ENCODE data around the gene PLCXD1. TPM values are rescaled to one million over a fixed set of nuclear protein-coding genes. Genes with fewer than 3 reads are reported as not detected.
"Not testable (repeated sequence)": the region's sequence is repeated elsewhere in the genome, so short reads cannot be mapped to it uniquely, and the experiment has no call there.

PLCXD1 gene, protein sequence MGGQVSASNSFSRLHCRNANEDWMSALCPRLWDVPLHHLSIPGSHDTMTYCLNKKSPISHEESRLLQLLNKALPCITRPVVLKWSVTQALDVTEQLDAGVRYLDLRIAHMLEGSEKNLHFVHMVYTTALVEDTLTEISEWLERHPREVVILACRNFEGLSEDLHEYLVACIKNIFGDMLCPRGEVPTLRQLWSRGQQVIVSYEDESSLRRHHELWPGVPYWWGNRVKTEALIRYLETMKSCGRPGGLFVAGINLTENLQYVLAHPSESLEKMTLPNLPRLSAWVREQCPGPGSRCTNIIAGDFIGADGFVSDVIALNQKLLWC
- total RNA-seq = 13.8 and 20.2 TPM in 2 replicates

DNA sequence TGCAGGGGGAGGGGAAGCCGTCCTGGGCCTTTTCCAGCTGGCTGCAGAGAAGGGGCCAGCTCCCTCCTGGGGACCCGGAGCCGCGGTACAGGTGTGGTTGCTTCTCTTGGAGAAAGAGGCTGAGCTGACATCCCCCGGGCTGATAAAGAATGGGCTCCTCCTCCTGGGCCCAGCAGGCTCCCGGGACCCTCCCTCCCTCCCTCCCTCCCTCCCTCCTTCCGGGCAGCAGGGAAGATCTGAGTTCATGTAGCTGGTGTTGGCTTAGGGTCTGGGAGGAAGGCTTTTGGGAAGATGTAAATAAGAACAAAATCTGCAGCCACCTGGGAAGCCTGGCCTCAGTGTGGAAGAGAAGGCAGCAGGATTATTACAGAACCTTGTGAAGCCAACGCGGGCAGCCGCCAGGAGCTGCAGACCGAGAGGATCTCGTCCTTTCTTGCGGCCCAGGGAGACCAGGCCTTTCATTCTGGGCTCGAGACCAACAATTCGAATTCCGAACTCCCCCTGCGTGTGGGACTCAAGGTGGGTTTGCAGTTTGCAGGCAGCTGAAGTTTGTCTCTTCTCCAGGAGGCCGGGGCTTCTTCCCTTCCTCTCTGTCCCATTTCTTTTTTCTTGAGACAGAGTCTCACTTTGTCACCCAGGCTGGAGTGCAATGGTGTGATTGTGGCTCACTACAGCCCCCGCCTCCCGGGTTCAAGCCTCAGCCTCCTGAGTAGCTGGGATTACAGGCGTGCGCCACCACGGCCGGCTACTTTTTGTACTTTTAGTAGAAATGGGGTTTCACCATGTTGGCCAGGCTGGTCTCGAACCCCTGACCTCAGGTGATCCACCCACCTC, at the start of gene PLCXD1:
Gene PLCXD1, plus strand, starts transcription at position 216 of the 834 bp plus-strand sequence. CDS start 2,807 bp downstream, outside the sequence.
- TF ChIP-seq, protein P1, sequence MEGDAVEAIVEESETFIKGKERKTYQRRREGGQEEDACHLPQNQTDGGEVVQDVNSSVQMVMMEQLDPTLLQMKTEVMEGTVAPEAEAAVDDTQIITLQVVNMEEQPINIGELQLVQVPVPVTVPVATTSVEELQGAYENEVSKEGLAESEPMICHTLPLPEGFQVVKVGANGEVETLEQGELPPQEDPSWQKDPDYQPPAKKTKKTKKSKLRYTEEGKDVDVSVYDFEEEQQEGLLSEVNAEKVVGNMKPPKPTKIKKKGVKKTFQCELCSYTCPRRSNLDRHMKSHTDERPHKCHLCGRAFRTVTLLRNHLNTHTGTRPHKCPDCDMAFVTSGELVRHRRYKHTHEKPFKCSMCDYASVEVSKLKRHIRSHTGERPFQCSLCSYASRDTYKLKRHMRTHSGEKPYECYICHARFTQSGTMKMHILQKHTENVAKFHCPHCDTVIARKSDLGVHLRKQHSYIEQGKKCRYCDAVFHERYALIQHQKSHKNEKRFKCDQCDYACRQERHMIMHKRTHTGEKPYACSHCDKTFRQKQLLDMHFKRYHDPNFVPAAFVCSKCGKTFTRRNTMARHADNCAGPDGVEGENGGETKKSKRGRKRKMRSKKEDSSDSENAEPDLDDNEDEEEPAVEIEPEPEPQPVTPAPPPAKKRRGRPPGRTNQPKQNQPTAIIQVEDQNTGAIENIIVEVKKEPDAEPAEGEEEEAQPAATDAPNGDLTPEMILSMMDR (IDR thresholded peaks at IDR 0.05; ENCODE audit: insufficient read depth, low read length, poor library complexity, severe bottlenecking) = no peak
- peak within 1 kb of the TSS; percentile 37 for H3K4me3 ChIP-seq (ENCODE audit: low read depth, low read length)
- H3K27me3 ChIP-seq (ENCODE audit: control insufficient read depth, insufficient read depth, low read length) = no peaks in the 10 kb centered on the region
- H3K36me3 ChIP-seq (ENCODE audit: control insufficient read depth, insufficient read depth, low read length) = no peaks in the 10 kb centered on the region
- no peak for DNase-seq (ENCODE audit: low read depth)

DNA sequence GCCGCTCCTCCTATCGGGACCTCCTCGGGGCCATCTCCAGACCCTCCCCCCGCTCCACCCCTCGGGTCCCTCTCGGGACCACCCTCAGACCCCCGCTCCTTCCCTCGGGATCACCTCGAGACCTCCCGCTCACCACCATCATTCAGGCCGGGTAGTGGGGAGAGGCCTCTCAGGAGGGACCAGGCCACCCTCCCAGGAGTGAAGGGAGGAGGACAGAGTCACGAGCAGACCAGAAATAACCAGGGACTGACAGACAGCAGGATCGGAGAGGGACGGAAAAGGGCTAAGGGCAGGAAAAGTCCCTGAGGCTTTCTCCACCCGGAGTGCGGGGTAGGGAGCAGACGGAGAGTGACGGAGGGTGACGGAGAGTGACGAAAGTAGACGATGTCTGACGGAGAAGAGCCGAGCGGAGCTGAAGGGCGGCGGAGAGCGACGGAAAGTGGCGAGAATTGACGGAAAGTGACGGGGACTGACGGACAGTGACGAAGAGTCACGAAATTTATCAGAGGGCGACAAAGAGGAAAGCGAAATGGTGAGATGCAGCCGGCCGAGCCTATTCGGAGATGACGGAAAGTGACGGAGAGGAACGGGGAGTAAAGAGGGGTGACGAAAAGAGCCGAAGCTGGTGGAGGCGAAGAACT, 49.4 kb upstream of the PLCXD1 start:
- not testable (repeated sequence) for H3K36me3 ChIP-seq (ENCODE audit: control insufficient read depth, insufficient read depth, low read length); H3K4me3 ChIP-seq (ENCODE audit: low read depth, low read length); DNase-seq (ENCODE audit: low read depth); H3K27me3 ChIP-seq (ENCODE audit: control insufficient read depth, insufficient read depth, low read length)

DNA sequence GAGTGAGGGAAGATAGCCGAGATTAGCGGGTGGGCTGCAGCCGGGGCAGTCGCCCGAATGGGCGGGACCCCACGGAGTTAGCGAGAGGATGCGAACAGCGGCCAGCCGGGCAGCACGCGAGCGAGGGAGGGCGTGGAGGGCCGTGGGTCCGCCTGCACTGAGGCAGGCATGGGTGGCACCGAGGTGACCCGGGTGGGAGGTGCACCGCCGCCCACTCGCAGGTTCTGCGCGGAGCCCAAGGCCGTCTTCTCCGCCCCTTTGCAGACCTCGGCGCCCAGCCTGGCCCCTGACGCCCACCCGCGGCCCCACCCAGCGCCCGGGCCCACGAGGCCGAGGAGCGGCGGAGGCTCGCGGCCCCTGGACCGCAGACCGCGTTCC, 48.9 kb upstream of the PLCXD1 start:
- DNase-seq (ENCODE audit: low read depth); H3K4me3 ChIP-seq (ENCODE audit: low read depth, low read length); H3K27me3 ChIP-seq (ENCODE audit: control insufficient read depth, insufficient read depth, low read length); H3K36me3 ChIP-seq (ENCODE audit: control insufficient read depth, insufficient read depth, low read length): not testable (repeated sequence)

DNA sequence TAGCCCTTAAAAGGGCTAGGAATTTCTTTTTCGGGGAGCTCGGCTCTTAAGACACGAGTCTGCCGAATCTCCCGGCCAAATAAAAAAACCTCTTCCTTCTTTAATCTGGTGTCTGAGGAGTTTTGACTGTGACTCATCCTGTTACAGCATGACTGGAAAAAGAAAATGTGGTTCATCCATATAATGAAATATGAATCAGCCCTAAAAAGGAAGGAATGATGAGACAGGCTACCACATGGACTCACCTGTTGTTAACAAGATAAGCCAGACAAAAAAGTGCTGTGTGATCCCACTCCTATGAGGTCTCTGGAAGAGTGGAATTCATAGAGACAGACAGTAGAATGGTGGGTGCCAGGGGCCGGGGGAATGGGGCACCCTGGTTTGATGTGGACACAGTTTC, 45.0 kb upstream of the PLCXD1 start:
- H3K36me3 ChIP-seq (ENCODE audit: control insufficient read depth, insufficient read depth, low read length); DNase-seq (ENCODE audit: low read depth); H3K27me3 ChIP-seq (ENCODE audit: control insufficient read depth, insufficient read depth, low read length); H3K4me3 ChIP-seq (ENCODE audit: low read depth, low read length): not testable (repeated sequence)

DNA sequence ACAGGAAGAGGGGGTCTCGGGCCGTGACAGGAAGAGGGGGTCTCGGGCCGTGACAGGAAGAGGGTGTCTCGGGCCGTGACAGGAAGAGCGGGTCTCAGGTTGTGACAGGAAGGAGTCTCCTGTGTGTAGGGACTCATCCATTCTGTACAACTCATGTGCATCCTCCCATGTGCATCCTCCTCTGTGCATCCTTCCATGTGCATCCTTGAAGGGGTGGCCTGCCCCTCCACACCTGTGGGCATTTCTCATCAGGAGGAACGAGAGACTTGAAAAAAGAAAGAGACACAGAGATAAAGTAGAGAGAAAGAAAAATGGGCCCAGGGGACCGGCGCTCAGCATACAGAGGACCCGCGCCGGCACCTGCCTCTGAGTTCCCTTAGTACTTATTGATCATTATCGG, 30.2 kb upstream of the PLCXD1 start:
- no peaks in the 10 kb centered on the region for H3K36me3 ChIP-seq (ENCODE audit: control insufficient read depth, insufficient read depth, low read length)
- TF ChIP-seq, protein P1 (IDR thresholded peaks at IDR 0.05; ENCODE audit: insufficient read depth, low read length, poor library complexity, severe bottlenecking) = no peak
- no peak overlapping the region for H3K4me3 ChIP-seq (ENCODE audit: low read depth, low read length)
- no peak for DNase-seq (ENCODE audit: low read depth)
- peaks cover 2% of the 10 kb centered on the region for H3K27me3 ChIP-seq (ENCODE audit: control insufficient read depth, insufficient read depth, low read length)

DNA sequence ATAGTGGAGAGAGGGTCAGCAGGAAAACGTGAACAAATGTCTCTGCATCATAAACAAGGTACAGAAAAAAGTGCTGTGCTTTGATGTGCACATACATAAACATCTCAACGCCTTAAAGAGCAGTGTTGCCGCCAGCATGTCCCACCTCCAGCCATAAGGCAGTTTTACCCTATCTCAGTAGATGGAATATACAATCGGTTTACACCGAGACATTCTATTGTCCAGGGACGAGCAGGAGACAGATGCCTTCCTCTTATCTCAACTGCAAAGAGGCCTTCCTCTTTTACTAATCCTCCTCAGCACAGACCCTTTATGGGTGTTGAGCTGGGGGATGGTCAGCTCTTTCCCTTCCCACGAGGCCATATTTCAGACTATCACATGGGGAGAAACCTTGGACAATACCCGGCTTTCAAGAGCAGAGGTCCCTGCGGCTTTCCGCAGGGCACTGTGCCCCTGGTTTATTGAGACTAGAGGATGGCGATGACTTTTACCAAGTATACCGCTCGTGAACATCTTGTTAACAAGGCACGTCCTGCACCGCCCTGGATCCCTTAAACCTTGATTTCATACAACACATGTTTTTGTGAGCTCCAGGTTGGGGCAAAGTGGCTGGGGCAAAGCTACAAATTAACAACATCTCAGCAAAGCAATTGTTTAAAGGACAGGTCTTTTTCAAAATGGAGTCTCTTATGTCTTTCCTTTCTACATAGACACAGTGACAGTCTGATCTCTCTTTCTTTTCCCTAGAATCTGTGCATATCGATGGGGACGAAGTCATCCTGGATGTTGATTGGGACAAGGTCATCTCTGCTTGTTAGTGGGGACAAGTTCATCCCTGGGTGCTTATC, 29.6 kb upstream of the PLCXD1 start:
- not testable (repeated sequence) for DNase-seq (ENCODE audit: low read depth); H3K27me3 ChIP-seq (ENCODE audit: control insufficient read depth, insufficient read depth, low read length); H3K36me3 ChIP-seq (ENCODE audit: control insufficient read depth, insufficient read depth, low read length); H3K4me3 ChIP-seq (ENCODE audit: low read depth, low read length)

DNA sequence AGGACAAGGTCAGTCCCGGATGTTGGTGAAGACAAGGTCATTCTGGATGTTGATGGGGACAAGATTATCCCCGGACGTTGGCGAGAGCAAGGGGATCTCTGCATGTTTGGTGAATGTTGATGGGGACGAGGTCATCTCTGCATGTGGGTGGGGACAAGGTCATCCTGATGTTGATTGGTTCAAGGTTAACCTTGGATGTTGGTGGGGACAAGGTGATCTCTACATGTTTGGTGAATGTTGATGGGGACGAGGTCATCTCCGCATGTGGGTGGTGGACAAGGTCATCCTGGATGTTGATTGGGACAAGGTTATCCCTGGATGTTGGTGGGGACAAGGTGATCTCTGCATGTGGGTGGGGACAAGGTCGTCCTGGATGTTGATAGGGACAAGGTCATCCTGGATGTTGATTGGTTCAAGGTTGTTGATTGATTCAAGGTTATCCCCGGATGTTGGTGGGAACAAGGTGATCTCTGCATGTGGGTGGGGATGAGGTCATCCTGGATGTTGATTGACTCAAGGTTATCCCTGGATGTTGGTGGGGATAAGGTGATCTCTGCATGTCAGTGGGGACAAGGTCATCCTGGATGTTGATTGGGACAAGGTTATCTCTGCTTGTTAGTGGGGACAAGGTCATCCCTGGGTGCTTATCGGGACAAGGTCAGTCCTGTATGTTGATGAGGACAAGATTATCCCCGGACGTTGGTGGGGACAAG, 28.8 kb upstream of the PLCXD1 start:
- TF ChIP-seq, protein P1 (IDR thresholded peaks at IDR 0.05; ENCODE audit: insufficient read depth, low read length, poor library complexity, severe bottlenecking) = no peak
- DNase-seq (ENCODE audit: low read depth) = no peak

More for the DNA sequence above, 28.8 kb upstream of the PLCXD1 start:
- peaks cover 3% of the 10 kb centered on the region for H3K27me3 ChIP-seq (ENCODE audit: control insufficient read depth, insufficient read depth, low read length)
- no peaks in the 10 kb centered on the region for H3K36me3 ChIP-seq (ENCODE audit: control insufficient read depth, insufficient read depth, low read length)
- no peak overlapping the region for H3K4me3 ChIP-seq (ENCODE audit: low read depth, low read length)
